Ishikawa (cell line): ENCODE measurements around the gene PI4K2A.

Source experiments
- CEBPB ChIP-seq: IDR thresholded peaks from 2 replicates; pipeline ENCODE4 v1.6.1; 2012
- CREB1 ChIP-seq: IDR thresholded peaks from 2 replicates; pipeline ENCODE4 v1.6.1; 2012; ENCODE audit warnings: low read depth
- EP300 ChIP-seq: IDR thresholded peaks from 2 replicates; pipeline ENCODE4 v1.6.1; 2012; ENCODE audit warnings: borderline replicate concordance
- MAX ChIP-seq: IDR thresholded peaks from 2 replicates; pipeline ENCODE4 v1.6.1; 2012
- NFIC ChIP-seq: IDR thresholded peaks from 2 replicates; pipeline ENCODE4 v1.6.1; 2012
- RAD21 ChIP-seq: IDR thresholded peaks from 2 replicates; pipeline ENCODE4 v1.6.1; 2012; ENCODE audit warnings: low read depth
- TCF12 ChIP-seq: IDR thresholded peaks from 2 replicates; pipeline ENCODE4 v1.6.1; 2012; ENCODE audit warnings: low read depth
- YY1 ChIP-seq: IDR thresholded peaks from 2 replicates; pipeline ENCODE4 v1.6.1; 2012; ENCODE audit warnings: low read depth
- ZBTB7A ChIP-seq: IDR thresholded peaks from 2 replicates; pipeline ENCODE4 v1.6.1; 2012; ENCODE audit warnings: low read depth

DNA sequence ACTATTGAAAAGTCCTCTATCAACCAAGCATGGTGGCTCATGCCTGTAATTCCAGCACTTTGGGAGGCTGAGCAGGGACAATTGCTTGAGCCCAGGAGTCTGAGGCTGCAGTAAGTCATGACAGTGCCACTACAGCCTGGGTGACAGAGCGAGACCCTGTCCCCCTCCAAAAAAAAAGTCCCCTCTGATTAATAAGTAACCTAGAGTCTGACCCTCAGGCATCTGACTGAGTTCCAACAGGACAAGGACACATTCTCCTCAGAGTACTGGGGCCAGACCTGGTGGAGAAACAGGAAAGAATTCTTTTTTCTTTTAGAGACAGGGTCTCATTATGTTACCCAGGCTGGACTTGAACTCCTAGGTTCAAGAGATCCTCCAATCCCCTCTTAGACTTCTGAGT is 17.2 kb upstream of the PI4K2A start:
- no peak for TF ChIP-seq CEBPB
- no peak for TF ChIP-seq MAX
- TF ChIP-seq EP300: no peak
- no peak for TF ChIP-seq NFIC
- no peak for TF ChIP-seq RAD21
- TF ChIP-seq YY1: no peak
- TF ChIP-seq CREB1: no peak
- TF ChIP-seq ZBTB7A: no peak
- TF ChIP-seq TCF12: no peak
